ENCODE data around the gene DCDC1.

Gene DCDC1

DNA sequence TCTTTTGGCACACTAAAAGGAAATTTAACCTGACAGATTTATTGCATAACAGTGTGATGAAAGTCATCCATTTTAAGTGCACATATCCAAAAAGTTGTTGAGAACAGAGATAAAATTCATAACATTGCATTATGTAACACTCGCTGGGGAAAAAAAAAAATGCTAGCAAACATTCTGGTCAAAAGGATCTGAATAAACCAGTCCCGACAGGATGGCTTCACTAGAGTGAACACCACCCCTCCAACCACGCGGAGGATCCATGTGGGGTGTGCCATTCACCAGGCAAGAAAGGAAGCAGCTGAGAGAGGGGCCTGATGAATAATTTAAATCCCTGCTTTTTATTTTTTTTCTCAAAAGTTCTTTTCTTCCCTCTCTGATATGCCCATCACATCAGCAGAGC is 258.7 kb downstream of the DCDC1 start:
- TF ChIP-seq, protein P1, sequence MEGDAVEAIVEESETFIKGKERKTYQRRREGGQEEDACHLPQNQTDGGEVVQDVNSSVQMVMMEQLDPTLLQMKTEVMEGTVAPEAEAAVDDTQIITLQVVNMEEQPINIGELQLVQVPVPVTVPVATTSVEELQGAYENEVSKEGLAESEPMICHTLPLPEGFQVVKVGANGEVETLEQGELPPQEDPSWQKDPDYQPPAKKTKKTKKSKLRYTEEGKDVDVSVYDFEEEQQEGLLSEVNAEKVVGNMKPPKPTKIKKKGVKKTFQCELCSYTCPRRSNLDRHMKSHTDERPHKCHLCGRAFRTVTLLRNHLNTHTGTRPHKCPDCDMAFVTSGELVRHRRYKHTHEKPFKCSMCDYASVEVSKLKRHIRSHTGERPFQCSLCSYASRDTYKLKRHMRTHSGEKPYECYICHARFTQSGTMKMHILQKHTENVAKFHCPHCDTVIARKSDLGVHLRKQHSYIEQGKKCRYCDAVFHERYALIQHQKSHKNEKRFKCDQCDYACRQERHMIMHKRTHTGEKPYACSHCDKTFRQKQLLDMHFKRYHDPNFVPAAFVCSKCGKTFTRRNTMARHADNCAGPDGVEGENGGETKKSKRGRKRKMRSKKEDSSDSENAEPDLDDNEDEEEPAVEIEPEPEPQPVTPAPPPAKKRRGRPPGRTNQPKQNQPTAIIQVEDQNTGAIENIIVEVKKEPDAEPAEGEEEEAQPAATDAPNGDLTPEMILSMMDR (IDR thresholded peaks at IDR 0.05; ENCODE audit: low read length, missing control alignments), result no peak
- no peak overlapping the region for H3K4me3 ChIP-seq (replicated peaks; ENCODE audit: low read depth, low read length)
- DNase-seq (ENCODE audit: low read depth), result peak; percentile 9

DNA sequence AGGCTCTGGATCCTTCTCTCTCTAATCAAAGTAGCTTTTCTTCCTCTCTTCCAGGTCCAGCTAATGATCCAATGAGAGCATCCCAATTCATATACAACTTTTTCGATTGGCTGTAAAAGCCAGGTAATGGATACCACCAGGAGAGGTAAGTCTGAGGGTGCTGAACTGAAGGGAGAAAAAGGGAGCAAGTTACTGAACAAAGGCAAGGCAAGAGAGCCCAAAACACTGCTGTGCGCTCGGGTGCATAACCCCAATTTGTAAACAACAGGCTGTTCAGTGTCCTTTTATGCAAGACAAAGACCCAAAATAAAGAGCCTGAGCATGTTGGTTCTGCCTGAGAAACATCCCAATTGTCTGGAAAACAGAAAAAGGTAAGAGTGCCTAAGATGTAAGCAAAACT is 260.1 kb downstream of the DCDC1 start:
- DNase-seq (ENCODE audit: low read depth), result no peak
- TF ChIP-seq, protein P1 (IDR thresholded peaks at IDR 0.05; ENCODE audit: low read length, missing control alignments), result no peak

DNA sequence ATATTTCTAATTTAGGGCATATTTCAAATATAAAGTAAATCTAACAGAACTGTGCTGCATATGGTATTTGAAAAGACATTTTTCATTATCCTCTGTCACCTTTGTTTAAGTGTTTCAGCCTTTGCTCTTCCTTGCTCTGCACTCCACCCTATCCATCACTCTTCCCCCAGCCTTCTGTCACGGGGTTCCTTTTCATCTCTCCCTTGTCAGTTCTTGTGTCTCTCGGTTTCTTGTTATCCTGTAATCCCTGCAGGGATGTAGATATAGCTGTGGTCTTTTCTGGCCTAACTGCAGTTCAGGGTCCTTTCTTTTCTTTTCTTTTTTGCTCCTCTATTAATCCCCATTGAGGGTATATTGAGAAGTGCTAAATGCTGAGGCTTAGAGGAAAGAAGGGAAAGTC is 261.9 kb downstream of the DCDC1 start:
- TF ChIP-seq, protein P1 (IDR thresholded peaks at IDR 0.05; ENCODE audit: low read length, missing control alignments), result no peak
- no peak for DNase-seq (ENCODE audit: low read depth)

More for the DNA sequence above, 260.1 kb downstream of the DCDC1 start:
- no peak overlapping the region for H3K4me3 ChIP-seq (replicated peaks; ENCODE audit: low read depth, low read length)

DNA sequence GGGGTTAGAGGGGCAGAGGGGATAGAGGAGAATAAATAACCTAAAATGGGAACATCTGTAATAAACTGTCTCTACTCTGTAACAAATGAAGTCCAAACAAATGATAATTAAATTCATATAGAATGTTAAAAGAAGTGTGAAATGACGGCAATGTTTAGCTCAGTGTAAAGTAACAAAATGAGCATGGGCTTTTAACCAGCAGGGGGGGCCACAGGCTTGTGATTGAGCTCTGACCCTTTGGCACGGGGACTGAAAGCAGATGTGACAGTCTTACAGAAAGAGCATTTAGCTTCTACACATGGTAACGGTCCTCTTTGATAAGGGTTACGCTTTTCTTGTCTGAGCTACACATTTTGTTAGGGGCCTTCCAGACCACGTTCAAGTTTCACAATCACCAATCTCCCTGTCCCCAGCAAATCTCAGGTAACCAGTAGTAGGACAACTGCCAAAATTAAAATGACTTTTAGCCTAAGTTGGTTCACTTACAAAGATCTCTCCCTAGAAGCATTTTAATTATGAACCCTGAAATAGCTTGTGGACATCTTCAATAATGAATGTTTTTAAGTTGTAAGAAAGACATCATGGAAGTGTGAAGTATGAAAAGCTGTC is 262.5 kb downstream of the DCDC1 start:
- no peak overlapping the region for H3K4me3 ChIP-seq (replicated peaks; ENCODE audit: low read depth, low read length)
- TF ChIP-seq, protein P1 (IDR thresholded peaks at IDR 0.05; ENCODE audit: low read length, missing control alignments), result peak; percentile 65
- DNase-seq (ENCODE audit: low read depth), result peak; percentile 46

More for the DNA sequence above, 261.9 kb downstream of the DCDC1 start:
- no peak overlapping the region for H3K4me3 ChIP-seq (replicated peaks; ENCODE audit: low read depth, low read length)

DNA sequence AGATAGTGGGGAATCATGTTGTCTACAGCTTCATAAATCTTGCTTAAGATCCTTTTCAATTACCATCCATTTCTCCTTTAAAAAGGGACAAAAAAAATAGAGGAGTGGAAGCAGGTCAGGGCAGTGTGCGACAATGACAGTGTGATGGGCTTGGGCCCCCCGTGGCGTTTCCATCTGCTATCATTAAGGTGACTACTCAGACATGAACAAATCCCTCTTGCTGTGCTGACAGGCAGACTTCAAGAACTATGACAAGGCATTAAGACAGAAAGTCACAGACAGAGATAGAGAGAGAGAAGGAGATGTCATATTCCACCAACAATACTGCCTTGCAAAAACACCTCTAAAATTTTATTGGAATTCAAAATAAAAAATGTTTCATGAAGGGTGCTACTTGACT is 263.2 kb downstream of the DCDC1 start:
- H3K4me3 ChIP-seq (replicated peaks; ENCODE audit: low read depth, low read length), result no peak overlapping the region
- no peak for DNase-seq (ENCODE audit: low read depth)
- TF ChIP-seq, protein P1 (IDR thresholded peaks at IDR 0.05; ENCODE audit: low read length, missing control alignments), result no peak

DNA sequence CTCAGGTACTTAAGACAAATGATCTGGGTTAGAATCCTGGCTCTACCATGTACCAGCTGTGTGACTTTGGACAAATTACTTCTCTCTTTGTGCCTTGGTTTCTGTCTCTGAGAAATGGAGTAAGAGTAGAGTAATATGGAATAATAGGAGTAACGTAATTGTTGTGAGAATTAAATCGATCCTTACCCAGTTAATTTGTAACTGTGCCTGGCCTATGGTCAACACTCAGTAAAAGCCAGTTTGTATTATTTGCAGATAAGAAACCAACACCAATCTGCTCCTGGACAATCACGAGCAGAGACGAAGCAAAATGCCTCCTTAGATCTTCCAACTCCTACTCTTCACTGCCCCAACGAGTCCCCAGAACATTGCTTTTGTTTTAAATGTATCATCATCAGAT is 266.7 kb downstream of the DCDC1 start:
- TF ChIP-seq, protein P1 (IDR thresholded peaks at IDR 0.05; ENCODE audit: low read length, missing control alignments), result no peak
- H3K4me3 ChIP-seq (replicated peaks; ENCODE audit: low read depth, low read length), result no peak overlapping the region
- DNase-seq (ENCODE audit: low read depth), result no peak

DNA sequence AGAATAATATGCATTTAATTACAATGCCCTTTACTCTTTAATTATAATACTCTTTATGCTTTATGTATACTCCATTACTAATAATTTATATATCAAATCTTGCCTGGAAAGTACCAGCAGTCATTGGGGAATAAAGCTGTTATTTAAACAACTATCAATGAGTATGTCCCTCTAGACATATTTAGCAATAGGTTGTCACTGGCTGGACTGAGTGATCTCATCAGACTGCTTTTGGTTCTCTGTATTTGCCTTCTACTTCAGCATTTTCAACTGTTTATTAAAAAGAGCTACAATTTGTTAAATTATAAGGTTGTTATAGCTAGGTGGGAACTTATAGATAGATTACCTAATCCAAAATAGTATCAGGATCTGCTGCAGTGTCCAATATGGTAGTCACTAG is 267.2 kb downstream of the DCDC1 start:
- H3K4me3 ChIP-seq (replicated peaks; ENCODE audit: low read depth, low read length), result no peak overlapping the region
- TF ChIP-seq, protein P1 (IDR thresholded peaks at IDR 0.05; ENCODE audit: low read length, missing control alignments), result no peak
- DNase-seq (ENCODE audit: low read depth), result no peak

Measured in fibroblast of pulmonary artery (primary cell).